HCT116 (cell line): ENCODE data around the gene BCAN.

Experiments
- CEBPB ChIP-seq: IDR thresholded peaks from 2 replicates; pipeline ENCODE4 v1.6.1; 2012; ENCODE audit warnings: low read depth
- EGR1 ChIP-seq: IDR thresholded peaks from 2 replicates; pipeline ENCODE4 v1.6.1; 2012; ENCODE audit warnings: low read depth
- EZH2 ChIP-seq: fragments of 200-600 bp; sonication (generic); IDR thresholded peaks from 2 replicates; pipeline ENCODE4 v1.6.1; 2017; ENCODE audit warnings: antibody characterized with exemption, mixed run types
- EZH2phosphoT487 ChIP-seq: fragments of 200-600 bp; IDR thresholded peaks from 2 replicates; pipeline ENCODE4 v1.6.1; 2018; ENCODE audit warnings: antibody characterized with exemption, borderline replicate concordance
- MAX ChIP-seq: IDR thresholded peaks from 2 replicates; pipeline ENCODE4 v1.6.1; 2012
- POLR2A ChIP-seq: IDR thresholded peaks from 2 replicates; pipeline ENCODE4 v1.7.0; 2011; ENCODE audit warnings: borderline replicate concordance; ENCODE audit not compliant: insufficient read depth, insufficient read length; ENCODE audit errors: extremely low read depth
- POLR2AphosphoS5 ChIP-seq: IDR thresholded peaks from 2 replicates; pipeline ENCODE4 v1.6.1; 2011; ENCODE audit warnings: mild to moderate bottlenecking, low read depth, low read length, moderate library complexity
- RAD21 ChIP-seq: IDR thresholded peaks from 2 replicates; pipeline ENCODE4 v1.6.1; 2012; ENCODE audit warnings: low read depth, mild to moderate bottlenecking
- TCF7L2 ChIP-seq: IDR thresholded peaks from 2 replicates; pipeline ENCODE4 v1.7.0; 2011; ENCODE audit warnings: borderline replicate concordance, inconsistent platforms; ENCODE audit not compliant: insufficient read depth, insufficient read length; ENCODE audit errors: extremely low read depth
- YY1 ChIP-seq: IDR thresholded peaks from 2 replicates; pipeline ENCODE4 v1.6.1; 2011; ENCODE audit warnings: low read length, low read depth, moderate library complexity, mild to moderate bottlenecking; ENCODE audit not compliant: insufficient replicate concordance; ENCODE audit errors: extremely low read depth
- ZBTB33 ChIP-seq: IDR thresholded peaks from 2 replicates; pipeline ENCODE4 v1.6.1; 2011; ENCODE audit warnings: mild to moderate bottlenecking, low read length, moderate library complexity; ENCODE audit not compliant: insufficient replicate concordance; ENCODE audit errors: extremely low read depth
- TF ChIP-seq, protein P1 (sequence below), 3 experiments: fragments of 200-600 bp in 1 of 3; sonication (generic) in 1 of 3; IDR thresholded peaks in 2 of 3; conservative IDR thresholded peaks in 1 of 3; 2 replicates each; pipeline ENCODE4 v1.5.1; 2012 to 2017; ENCODE audit warnings: low read depth in 2 of 3, low read length in 2 of 3, antibody characterized with exemption in 1 of 3, borderline replicate concordance in 1 of 3, control low read depth in 1 of 3, mild to moderate bottlenecking in 1 of 3, mixed read lengths in 1 of 3, mixed run types in 1 of 3, moderate library complexity in 1 of 3; ENCODE audit not compliant: insufficient read depth in 1 of 3

GRCh38 chr1:156624814-156625435 lies 17.0 kb upstream of the BCAN start:
- no peak for TF ChIP-seq POLR2A
- TF ChIP-seq EZH2: no peak
- no peak for TF ChIP-seq POLR2AphosphoS5
- TF ChIP-seq, protein P1, sequence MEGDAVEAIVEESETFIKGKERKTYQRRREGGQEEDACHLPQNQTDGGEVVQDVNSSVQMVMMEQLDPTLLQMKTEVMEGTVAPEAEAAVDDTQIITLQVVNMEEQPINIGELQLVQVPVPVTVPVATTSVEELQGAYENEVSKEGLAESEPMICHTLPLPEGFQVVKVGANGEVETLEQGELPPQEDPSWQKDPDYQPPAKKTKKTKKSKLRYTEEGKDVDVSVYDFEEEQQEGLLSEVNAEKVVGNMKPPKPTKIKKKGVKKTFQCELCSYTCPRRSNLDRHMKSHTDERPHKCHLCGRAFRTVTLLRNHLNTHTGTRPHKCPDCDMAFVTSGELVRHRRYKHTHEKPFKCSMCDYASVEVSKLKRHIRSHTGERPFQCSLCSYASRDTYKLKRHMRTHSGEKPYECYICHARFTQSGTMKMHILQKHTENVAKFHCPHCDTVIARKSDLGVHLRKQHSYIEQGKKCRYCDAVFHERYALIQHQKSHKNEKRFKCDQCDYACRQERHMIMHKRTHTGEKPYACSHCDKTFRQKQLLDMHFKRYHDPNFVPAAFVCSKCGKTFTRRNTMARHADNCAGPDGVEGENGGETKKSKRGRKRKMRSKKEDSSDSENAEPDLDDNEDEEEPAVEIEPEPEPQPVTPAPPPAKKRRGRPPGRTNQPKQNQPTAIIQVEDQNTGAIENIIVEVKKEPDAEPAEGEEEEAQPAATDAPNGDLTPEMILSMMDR (IDR thresholded peaks at IDR 0.05 in 2 of 3, conservative IDR thresholded peaks at IDR 0.05 in 1 of 3; ENCODE audit: borderline replicate concordance in 1 of 3, insufficient read depth in 1 of 3, low read depth in 2 of 3, low read length in 2 of 3): no peak
- no peak for TF ChIP-seq MAX
- no peak for TF ChIP-seq CEBPB
- no peak for TF ChIP-seq RAD21
- TF ChIP-seq YY1: no peak
- TF ChIP-seq ZBTB33: no peak
- TF ChIP-seq TCF7L2: no peak
- TF ChIP-seq EZH2phosphoT487: no peak
- no peak for TF ChIP-seq EGR1
